GM21360 (cell line): Measurements from ENCODE around the gene NR2E3.
A peak's percentile ranks its signal among the peaks of the same experiment; 100 is the strongest.

Experiments used
- ATAC-seq: cut with Tn5 transposase; IDR thresholded peaks from one replicate; pipeline ENCODE4 v1.9.1; 2021; ENCODE audit warnings: mild to moderate bottlenecking, moderate library complexity; ENCODE audit not compliant: unreplicated experiment

The NR2E3 gene

DNA sequence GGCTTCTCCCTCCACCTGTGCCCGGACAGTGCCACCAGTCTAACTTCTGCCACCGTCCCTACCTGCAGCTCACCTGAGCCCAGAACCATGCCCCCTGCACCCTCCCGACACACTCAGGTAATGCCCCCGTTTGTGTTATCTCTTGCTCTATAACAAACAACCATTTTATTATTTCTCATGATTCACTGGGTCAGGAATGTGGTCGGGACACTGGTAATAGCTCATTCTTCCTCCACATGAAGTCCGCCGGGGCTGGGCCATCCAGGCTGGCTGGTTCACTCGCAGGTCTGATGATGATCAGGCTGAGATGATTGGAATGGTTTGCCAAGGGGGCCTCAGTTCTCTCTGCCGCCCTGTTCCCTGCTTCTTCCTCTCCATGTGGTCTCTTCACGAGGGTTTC, 20.3 kb upstream of the NR2E3 start:
- no peak for ATAC-seq

DNA sequence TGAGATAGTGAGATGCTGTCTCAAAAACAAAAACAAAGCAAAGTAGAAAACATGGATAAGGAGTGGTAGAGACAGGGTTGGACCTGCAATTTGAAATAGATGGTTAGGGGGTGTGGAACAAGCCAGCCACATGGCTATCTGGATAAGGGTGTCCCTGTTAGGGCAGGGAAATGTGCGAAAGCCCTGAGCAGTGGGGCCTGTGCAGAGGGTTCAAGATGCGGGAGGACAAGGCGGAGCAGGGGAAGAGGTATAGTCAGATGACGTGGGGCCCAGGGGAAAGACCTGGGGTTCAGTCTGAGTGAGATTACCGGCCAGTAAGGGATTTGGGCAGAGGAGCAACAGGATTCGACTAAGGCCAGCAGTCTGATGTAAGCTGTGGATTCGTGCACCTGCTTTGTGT, 18.4 kb upstream of the NR2E3 start:
- no peak for ATAC-seq

DNA sequence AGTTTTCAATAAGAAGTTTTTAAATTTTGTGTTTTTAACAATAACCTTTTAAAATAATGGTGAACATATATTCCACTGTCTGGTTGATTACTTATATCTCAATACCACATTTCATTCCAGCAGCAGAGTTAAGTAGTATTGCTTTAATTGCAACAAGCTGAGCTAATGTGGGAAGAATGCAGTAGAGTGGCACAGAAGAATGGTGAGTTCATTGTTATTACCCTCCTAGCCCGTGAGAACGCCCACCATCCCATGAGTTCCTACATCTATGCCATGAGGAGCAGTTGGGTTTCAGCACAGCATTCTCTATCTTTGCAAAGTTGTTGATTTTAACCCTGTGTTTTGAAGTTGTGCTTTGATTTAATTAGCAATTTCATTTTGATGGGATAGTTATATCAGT, 17.8 kb upstream of the NR2E3 start:
- ATAC-seq, result no peak

DNA sequence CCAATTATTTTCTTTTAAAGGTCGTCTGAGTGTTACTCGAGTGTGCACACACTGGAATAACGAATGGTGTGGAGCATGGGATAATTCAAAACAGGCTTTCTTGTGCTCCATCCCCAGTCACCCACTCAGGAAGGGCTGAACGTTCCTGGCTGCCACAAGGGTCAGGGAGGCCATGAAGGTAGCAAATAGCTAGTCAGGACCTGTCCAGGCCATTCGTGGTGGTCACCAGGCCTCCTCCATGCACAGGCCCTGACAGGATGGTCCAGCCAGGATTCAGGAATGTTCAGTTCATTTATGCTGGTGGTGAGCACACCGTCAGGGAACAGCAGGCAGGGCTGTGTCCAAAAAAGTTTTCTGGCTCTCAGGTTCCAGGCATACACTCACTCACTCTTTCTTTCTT, 11.7 kb upstream of the NR2E3 start:
- no peak for ATAC-seq

DNA sequence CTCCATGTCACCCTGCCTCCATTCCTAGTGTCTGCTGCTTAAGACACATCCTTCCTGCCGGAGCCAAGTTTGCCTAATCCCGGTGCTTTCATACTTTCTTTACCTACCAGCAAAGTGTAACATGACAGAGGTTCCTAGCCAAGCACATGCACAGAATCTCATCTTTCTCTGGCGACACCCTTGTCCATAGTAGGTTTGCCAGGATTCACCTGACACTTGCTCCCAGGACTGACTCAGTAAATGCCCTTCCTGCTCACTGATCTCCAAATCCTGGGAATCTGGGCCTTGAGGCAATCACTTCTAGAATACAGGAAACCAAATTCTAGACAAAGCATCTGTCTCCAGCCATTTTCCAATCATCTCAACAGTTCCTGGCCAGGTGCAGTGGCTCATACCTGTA, 10.2 kb upstream of the NR2E3 start:
- ATAC-seq, result no peak

DNA sequence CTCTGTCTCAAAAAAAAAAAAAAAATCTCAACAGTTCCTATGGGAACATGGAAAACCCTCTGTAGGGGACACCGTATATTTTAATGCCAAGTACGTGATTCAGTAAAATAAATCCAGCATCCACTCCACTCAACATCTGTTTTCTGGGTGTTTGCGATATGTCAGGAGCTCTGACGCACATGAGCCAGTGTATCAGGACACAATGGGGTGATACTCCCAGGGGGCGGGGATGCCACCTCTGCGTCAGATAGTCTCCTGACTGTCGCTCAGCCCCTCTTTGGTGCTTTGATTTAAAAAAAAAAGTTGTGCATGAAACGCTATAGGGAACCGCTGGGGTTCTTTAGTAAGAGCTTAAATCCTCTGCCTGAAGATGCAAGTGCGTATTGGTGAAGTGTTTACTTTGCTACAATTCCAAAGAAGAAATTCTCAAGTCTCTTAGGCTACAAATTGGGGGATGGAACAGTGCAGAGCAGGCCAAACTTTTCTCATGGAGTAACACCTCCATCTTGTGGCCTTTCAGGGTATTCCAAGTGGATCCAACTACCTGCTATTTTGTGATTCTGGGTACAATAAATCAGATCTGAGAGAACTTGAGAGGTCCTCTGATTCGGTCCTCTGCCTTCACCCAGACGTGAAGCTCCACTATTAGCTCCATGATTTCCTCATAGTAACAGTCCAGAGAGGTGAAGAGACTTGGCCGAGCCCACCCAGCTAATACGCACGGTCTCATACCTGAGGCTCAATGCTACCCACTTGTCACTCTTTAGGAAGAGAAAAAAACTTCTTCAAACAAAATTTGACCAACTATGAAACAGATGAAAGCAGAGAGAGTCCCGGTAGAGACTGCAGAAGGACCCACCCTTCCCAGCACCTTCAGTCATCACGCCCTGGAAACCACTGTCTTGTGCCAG, 9.3 kb upstream of the NR2E3 start:
- no peak for ATAC-seq

DNA sequence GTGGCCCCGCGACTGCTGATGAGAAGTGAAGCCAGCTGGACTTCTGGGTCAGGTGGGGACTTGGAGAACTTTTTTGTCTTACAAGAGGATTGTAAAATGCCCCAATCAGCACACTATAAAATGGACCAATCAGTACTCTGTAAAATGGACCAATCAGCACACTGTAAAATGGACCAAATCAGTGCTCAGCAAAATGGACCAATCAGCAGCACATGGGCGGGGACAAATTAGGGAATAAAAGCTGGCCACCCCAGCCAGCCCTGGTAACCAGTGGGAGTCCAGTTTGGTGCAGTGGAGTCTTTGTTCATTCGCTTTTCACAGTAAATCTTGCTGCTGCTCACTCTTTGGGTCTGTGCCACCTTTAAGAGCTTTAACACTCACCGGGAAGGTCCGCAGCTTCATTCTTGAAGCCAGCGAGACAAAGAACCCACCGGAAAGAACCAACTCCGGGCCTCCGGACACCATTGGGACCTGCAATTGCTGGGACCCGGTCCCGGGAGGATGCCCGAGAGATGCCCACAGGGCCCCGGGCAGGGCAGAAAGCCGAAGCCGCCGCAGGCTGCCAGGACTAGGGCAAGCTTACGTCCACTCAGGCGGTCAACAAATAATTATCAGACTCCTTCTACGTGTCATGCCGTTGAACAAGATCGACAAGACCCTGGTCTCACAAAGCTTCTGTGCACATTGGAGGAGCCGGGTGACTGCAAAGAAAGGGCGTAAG, 8.3 kb upstream of the NR2E3 start:
- ATAC-seq, result no peak

DNA sequence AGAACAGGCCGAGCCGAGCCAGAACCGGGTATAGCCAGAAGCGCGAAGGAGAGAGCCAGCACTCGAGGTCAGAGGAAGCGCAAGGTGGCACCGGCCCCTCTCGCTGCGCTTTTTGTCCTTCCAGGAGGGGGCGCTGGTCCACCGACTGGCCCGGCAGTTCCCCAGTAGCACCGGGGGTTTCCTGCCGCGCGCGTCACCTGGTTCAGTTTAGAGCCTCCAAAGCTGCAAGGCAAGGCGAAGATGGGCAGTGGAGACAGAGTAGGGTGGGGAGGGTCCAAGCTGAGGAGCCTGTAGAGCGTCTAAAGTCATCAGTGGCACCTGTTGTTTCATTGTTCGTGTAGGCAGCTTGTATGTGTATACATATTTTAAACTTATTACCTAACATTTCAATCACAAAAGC, 7.6 kb upstream of the NR2E3 start:
- ATAC-seq, result no peak

DNA sequence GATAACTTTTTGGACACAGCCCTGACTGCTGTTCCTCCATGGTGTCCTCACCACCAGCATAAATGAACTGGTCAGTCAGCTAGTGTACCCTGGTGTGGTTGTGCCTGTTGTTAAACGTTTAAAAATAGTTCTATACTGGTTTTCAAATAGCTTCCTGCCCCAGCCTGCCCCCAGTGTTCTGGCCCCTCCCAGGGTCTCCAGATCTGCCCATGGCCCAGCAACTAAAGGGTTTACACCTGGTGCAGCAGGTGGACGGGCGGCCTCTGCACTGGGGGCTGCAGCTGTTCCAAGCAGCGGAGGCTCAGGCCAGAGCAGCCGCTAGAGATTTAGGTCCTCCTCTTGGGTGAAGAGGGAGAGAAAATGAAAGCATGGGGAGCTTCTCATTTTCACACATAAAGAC, 6.1 kb upstream of the NR2E3 start:
- no peak for ATAC-seq

DNA sequence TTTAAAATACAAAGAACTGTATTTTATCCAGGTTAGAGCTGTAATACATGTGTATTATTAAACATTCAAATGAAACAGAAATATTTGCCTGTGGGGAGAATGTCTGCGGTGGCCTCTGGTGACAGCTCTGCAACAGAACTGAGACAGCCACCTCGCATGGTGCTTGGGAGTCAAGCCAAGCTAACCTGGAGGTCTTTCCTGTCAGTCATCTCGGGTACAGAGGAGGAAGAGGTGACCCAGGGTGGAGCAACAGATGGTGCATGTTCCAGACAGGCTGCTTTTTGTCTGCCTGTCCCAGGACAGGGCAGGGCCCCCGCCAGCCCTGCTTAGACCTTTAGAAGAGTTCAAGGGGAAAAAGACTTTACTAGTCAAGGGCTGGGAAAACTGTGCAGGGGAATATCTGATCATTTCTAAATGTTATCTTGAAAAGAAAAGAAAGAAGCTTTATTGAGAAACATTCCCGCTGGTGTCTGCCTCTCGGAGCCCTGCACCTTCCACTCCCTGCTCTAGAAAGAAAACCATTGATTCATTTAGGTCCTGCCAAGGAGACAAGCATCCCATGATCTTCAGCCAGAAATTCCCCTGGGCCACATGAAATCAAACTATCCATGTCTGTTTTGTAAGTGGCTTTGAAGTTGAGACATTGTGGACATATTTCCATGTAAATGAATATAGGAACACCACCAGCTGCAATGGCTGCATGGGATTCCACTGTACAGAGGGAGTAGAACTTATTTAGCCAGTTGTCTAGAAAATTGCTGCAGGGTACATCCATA, 5.5 kb upstream of the NR2E3 start:
- ATAC-seq, result peak; percentile 51

DNA sequence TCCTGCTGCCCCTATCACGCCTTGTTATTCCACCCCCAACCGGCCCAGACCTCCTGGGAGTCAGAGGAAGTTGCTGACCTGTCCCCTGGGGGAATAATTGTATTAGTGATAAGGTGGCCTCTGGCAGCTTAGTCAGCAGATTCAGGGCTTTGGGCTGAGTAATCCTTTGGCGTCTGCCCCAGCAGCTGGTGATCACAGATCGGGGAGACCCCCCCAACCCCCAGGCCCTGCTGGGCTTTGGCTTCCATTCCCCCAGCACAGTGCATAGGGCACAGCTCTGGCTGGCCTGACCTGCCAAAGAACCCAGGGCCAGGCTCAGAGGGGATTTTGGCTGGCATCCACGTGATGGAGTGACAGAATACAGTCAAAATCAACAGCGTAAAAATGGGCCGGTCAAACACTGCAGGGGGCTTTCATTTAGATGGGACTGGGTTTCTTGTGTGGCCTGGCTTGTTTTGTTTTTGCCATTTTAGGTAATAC, 3.9 kb upstream of the NR2E3 start:
- no peak for ATAC-seq

DNA sequence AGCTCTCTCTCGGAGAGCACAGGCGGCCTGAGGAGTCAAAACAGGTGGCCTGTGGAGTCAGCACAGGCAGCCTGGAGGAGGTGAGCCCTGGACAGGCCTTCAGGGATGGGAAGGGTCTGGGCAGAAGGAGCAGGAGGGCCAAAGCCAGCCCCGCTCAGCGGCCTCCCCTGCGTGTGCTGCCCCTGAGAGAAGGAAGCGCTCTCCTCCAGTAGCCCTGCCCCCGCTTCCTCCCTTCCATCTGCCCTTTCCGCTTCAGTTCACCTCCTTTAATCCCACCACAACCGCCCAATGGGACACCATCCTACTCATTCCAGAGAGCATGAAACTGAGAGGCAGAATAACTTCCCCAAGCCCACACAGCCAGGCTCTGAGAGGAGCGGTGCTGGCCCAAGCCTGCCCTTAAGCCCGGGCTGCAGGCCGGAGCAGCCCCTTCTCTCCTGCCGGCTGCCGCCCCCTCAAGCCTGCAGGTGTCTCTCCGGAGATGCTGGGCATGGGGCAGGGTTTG, 3.2 kb upstream of the NR2E3 start:
- ATAC-seq, result no peak

DNA sequence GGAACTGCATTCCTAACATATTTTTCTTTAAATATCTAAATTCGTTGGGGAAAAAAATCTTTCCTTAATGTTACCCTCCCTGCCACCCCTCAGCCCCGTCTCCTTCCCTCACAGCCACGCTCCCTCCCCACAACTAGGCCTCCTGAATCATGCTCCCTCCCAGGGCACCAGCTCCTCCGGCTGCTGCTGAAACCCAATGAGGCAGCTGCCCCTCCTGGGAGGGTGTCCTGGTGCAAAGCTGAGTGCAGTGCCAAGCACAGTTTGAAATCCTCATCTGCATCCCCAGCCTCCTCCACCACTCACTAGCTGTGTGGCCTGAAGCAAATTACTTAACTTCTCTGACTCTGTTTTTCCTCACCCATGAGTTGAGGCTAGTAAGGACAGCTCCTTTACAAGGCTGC, 2.7 kb upstream of the NR2E3 start:
- no peak for ATAC-seq

DNA sequence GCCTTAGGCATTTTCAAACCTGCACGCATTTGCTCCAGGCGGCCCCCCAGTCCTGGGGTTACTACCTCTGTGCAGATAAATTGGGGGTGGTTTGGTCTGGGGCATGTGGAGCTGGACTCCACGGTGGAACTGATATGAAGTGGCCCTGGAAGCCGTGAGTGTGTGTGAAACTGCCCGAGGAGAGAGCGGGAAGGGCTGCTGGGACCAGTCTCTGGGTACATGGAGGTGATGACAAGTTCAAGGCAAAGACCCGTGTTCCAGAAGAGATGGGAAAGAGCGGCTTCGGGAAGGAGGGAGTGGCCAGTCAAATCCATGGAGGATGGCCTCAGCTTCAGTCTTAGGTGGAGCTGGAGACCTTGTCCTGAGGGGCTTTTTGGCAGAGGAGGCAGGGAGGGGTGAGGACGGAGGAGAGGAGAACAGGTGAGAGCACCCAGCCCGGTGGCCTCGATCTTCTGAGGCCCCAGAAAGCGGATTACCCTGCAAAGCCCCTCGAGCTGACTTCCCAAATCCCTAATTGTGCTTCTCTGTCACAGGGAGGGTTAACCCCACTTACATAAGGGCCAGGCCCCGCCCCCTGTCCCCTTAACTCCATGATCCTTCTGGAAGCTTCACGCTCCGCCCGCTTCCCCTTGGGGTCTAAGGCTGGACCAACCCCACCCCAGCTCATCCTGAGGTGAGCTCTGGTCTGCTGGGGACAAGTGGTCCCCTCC, 1.9 kb upstream of the NR2E3 start:
- no peak for ATAC-seq

DNA sequence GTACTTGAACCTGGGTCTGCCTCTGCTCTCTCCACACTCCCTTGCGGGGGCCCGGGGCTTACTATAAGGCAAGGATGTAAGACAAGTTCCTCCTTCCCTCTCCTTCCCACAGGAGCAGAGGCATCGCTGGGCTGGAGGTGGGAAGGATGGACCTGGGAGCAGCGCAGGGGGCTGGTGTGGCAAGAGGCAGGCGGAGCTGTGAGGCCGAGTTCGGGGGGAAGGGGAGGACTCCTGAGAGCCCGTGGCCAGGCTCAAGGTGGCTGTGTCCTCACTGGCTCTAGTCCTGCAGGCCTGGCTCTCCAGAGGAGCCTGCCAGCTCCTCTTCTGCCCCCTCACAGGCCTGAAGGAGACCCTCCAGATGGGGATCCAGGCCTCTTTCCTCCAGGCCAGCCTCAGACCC, 1.0 kb upstream of the NR2E3 start:
- no peak for ATAC-seq

DNA sequence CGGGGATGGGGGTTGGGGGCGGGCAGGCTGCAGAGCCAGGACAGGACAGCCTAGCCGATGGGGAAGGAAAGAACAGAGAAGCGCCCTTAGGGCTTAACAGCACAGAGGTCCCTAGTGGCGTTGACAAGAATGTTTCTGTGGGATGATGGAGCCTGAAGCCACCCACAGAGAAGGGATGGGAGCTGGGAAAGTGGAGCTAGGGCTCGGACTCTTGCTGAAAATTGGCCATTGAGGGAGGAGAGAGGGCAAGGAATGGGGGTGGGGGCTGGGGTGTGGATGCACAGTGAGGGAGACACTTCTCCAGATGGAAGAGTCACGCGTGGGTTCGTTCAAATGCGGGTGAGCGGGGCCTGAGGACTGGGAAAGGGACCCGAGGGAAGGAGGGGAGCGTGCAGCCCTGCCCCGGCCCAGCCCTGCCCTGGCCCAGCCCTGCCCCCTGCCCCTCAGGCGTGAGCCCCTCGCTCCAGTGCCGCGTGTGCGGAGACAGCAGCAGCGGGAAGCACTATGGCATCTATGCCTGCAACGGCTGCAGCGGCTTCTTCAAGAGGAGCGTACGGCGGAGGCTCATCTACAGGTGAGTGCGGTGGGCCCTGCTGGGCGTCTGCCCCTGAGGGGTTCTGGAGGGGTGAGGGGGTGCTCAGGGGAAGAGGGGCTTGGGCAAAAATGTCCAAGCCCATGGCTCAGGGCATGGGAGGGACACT, 832 bp downstream of the NR2E3 start:
- ATAC-seq, result no peak

DNA sequence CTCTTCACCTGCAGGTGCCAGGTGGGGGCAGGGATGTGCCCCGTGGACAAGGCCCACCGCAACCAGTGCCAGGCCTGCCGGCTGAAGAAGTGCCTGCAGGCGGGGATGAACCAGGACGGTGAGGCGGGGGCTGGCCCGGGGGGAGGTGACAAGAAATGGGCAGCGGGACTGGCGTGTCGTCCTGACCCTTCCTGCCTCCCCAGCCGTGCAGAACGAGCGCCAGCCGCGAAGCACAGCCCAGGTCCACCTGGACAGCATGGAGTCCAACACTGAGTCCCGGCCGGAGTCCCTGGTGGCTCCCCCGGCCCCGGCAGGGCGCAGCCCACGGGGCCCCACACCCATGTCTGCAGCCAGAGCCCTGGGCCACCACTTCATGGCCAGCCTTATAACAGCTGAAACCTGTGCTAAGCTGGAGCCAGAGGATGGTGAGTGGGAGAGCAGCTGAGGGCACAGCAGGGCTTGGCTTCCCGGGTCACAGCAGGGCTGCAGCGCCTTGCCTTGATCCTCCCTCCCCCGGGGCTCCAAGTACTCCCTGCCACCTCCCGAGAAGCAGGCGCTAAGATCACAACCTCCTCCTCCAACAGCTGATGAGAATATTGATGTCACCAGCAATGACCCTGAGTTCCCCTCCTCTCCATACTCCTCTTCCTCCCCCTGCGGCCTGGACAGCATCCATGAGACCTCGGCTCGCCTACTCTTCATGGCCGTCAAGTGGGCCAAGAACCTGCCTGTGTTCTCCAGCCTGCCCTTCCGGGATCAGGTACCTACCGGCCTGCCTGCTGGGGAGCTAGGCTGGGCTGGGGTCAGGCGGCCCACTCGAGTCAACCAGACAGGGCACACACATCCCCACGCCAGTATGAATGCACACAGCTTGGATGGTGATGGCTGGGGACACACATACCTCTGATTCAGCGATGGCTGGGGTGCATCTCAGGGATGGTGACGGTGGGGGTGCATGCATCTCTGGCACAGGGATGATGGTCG, 1.7 kb downstream of the NR2E3 start:
- no peak for ATAC-seq

DNA sequence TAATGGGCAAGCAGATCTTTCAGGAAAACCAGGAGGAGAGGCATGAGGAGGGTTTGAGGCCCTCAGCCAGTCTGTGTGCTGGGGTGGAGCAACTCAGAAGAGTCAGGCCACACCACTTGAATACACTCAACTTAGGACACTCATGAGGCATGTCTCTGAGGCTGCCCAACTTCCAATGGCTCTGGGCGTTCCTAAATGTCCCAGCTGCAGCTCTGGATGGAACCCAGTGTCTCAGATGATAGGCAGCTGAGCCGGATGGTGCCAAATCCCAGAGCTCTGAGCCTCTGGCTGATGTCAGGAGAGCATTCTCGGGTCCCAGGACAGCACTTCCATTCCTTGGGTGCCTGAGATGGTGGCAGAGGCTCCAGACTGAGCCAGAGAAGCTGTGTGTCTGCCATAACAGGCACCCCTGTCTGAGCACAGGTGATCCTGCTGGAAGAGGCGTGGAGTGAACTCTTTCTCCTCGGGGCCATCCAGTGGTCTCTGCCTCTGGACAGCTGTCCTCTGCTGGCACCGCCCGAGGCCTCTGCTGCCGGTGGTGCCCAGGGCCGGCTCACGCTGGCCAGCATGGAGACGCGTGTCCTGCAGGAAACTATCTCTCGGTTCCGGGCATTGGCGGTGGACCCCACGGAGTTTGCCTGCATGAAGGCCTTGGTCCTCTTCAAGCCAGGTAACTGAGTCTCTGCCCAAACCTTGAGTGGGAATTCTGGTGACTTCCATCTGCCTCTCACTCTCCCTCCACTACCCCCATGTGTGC, 2.8 kb downstream of the NR2E3 start:
- no peak for ATAC-seq
